ENCODE data around the gene VILL. TPM values are rescaled to one million over a fixed set of nuclear protein-coding genes. Genes with fewer than 3 reads are reported as not detected.
"Not testable (repeated sequence)": the region's sequence is repeated elsewhere in the genome, so short reads cannot be mapped to it uniquely, and the experiment has no call there.

VILL gene
- polyA plus RNA-seq, 1 of the 3 experiments (the other 2 are of a cell fraction): 8.8 TPM

- H4K20me1 ChIP-seq (ENCODE audit: insufficient read depth): no peaks in the 10 kb centered on the region
- no peak overlapping the region for H3K9ac ChIP-seq
- DNase-seq: no peak
- peaks cover 10 to 34% of the 10 kb centered on the region in 2 experiments for H3K36me3 ChIP-seq (replicated peaks in 1 of 2; ENCODE audit: control insufficient read depth in 1 of 2, insufficient read depth in 2 of 2, low read length in 1 of 2)
- ChIA-PET POLR2A (no interaction called here), CTCF (interaction anchor here (1.1 to 1.5 kb wide), 3 partner anchors 14 to 376 kb away, joined by 3 to 7 read pairs (median 4); partner anchors contain the start of gene XYLB)
- H3K79me2 ChIP-seq (ENCODE audit: insufficient read depth): no peaks in the 10 kb centered on the region
- H3K4me1 ChIP-seq (ENCODE audit: control insufficient read depth in 1 of 2, insufficient read depth in 2 of 2, low read depth in 1 of 2, low read length in 1 of 2): peaks cover 0 to 3% of the 10 kb centered on the region in 2 experiments; a peak in 1 of 4 replicates
- no peak overlapping the region for H3K4me3 ChIP-seq (ENCODE audit: low read depth in 2 of 2, low read length in 1 of 2)
- TF ChIP-seq, protein P1, sequence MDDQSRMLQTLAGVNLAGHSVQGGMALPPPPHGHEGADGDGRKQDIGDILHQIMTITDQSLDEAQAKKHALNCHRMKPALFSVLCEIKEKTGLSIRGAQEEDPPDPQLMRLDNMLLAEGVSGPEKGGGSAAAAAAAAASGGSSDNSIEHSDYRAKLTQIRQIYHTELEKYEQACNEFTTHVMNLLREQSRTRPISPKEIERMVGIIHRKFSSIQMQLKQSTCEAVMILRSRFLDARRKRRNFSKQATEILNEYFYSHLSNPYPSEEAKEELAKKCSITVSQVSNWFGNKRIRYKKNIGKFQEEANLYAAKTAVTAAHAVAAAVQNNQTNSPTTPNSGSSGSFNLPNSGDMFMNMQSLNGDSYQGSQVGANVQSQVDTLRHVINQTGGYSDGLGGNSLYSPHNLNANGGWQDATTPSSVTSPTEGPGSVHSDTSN (IDR thresholded peaks at IDR 0.05): no peak
- 87% methylated on average over 4 of the region's 5 CpGs for WGBS (ENCODE audit: low lambda C conversion rate)
- H3K9me2 ChIP-seq: no peaks in the 10 kb centered on the region
- H3F3A ChIP-seq (replicated peaks; ENCODE audit: insufficient read depth): no peaks in the 10 kb centered on the region
- H3K9me3 ChIP-seq: no peaks in the 10 kb centered on the region
- H2AFZ ChIP-seq (ENCODE audit: low read depth): no peak overlapping the region
- no peaks in the 10 kb centered on the region for H3K27me3 ChIP-seq (ENCODE audit: insufficient read depth)
- no peak overlapping the region for H3K27ac ChIP-seq (ENCODE audit: low read depth in 2 of 2, low read length in 1 of 2)
- no peak overlapping the region for H3K4me2 ChIP-seq
Observed at GRCh38 chr3:37970802-37971201, 19.8 kb upstream of the VILL start.

GRCh38 chr3:37971467-37971866 lies 19.1 kb upstream of the VILL start:
- ChIA-PET CTCF (interaction anchor here (1.1 to 1.3 kb wide), 3 partner anchors 14 to 375 kb away, joined by 3 to 4 read pairs (median 3); partner anchors contain the start of gene XYLB), POLR2A (no interaction called here)
- Histone ChIP-seq H4K20me1 (ENCODE audit: insufficient read depth) (no peaks in the 10 kb centered on the region), H3K36me3 (replicated peaks in 1 of 2; ENCODE audit: control insufficient read depth in 1 of 2, insufficient read depth in 2 of 2, low read length in 1 of 2) (peaks cover 17 to 39% of the 10 kb centered on the region in 2 experiments), H3F3A (replicated peaks; ENCODE audit: insufficient read depth) (no peaks in the 10 kb centered on the region), H3K9me3 (no peaks in the 10 kb centered on the region), H3K4me3 (ENCODE audit: low read depth in 2 of 2, low read length in 1 of 2) (no peak overlapping the region), H3K4me2 (no peak overlapping the region), H3K4me1 (ENCODE audit: control insufficient read depth in 1 of 2, insufficient read depth in 2 of 2, low read depth in 1 of 2, low read length in 1 of 2) (peaks cover 0 to 3% of the 10 kb centered on the region in 2 experiments; a peak in 1 of 4 replicates), H2AFZ (ENCODE audit: low read depth) (no peak overlapping the region), H3K9ac (no peak overlapping the region), H3K27me3 (ENCODE audit: insufficient read depth) (no peaks in the 10 kb centered on the region), H3K79me2 (ENCODE audit: insufficient read depth) (no peaks in the 10 kb centered on the region), H3K9me2 (no peaks in the 10 kb centered on the region), H3K27ac (ENCODE audit: low read depth in 2 of 2, low read length in 1 of 2) (no peak overlapping the region)
- TF ChIP-seq RCOR1 (IDR thresholded peaks at IDR 0.05; ENCODE audit: low read length) (no peak), GATA2 (CRISPR knock-in tag; IDR thresholded peaks at IDR 0.05) (no peak), EZH2phosphoT487 (IDR thresholded peaks at IDR 0.05; ENCODE audit: borderline replicate concordance, low read depth) (no peak), EP300 (IDR thresholded peaks at IDR 0.05; ENCODE audit: borderline replicate concordance in 1 of 2, low read depth in 1 of 2, low read length in 1 of 2) (no peak), TCF12 (IDR thresholded peaks at IDR 0.05) (no peak), FOSL2 (IDR thresholded peaks at IDR 0.05; ENCODE audit: borderline replicate concordance, low read depth) (no peak), MAX (IDR thresholded peaks at IDR 0.05; ENCODE audit: low read depth) (no peak)
- DNase-seq: no peak

DNA sequence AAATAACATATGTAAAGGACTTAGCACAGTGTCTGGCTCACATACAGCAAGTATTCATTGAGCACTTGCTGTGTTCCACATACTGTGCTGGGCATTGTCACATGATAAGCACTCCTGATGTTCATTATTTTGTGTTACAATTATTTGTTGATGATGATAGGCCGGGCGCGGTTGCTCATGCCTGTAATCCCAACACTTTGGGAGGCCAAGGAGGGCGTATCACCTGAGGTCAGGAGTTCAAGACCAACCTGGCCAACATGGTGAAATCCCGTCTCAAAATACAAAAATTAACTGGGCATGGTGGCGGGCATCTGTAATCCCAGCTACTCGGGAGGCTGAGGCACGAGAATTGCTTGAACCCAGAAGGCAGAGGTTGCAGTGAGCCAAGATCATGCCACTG lies 18.5 kb upstream of the VILL start:
- H3K4me1 ChIP-seq (ENCODE audit: control insufficient read depth in 1 of 2, insufficient read depth in 2 of 2, low read depth in 1 of 2, low read length in 1 of 2); H3K79me2 ChIP-seq (ENCODE audit: insufficient read depth); POLR2A ChIA-PET; H4K20me1 ChIP-seq (ENCODE audit: insufficient read depth); H3K9ac ChIP-seq; H2AFZ ChIP-seq (ENCODE audit: low read depth); H3K27me3 ChIP-seq (ENCODE audit: insufficient read depth); H3K27ac ChIP-seq (ENCODE audit: low read depth in 2 of 2, low read length in 1 of 2); H3K9me3 ChIP-seq; H3K4me2 ChIP-seq; DNase-seq; H3K4me3 ChIP-seq (ENCODE audit: low read depth in 2 of 2, low read length in 1 of 2); H3F3A ChIP-seq (replicated peaks; ENCODE audit: insufficient read depth); H3K9me2 ChIP-seq: not testable (repeated sequence)
- CTCF ChIA-PET: interaction anchor here (0.6 to 1.8 kb wide), 4 partner anchors 8 to 329 kb away, joined by 3 to 6 read pairs (median 4); no protein-coding TSS in a partner anchor
- 95% methylated on average over 8 of the region's 8 CpGs for WGBS (ENCODE audit: low lambda C conversion rate)
- peaks cover 19 to 45% of the 10 kb centered on the region in 2 experiments for H3K36me3 ChIP-seq (replicated peaks in 1 of 2; ENCODE audit: control insufficient read depth in 1 of 2, insufficient read depth in 2 of 2, low read length in 1 of 2)

Data from SK-N-SH (cell line).